A549 (cell line): Measurements from ENCODE around the gene TPBG. TPM values are rescaled to one million over a fixed set of nuclear protein-coding genes. Genes with fewer than 3 reads are reported as not detected.
A peak's percentile ranks its signal among the peaks of the same experiment; 100 is the strongest.

ENCODE experiments used
- ATAC-seq, 2 experiments: fragments of 200-7000 bp in 1 of 2; fragments of >200 bp in 1 of 2; cut with Nextera tagmentation in 1 of 2; cut with Tn5 transposase in 1 of 2; 3 replicates each; pipeline versions ENCODE4 v1.8.0 to v1.9.1; 2018 to 2020; ENCODE audit warnings: mild to moderate bottlenecking in 1 of 2, moderate library complexity in 1 of 2
- CTCF ChIA-PET: fragments of 300-600 bp; sonication (Branson Sonifier 250); formaldehyde crosslinking; extraction: SDS; loops from one replicate; lab custom pipeline; 2021; ENCODE audit warnings: antibody characterized with exemption, inconsistent platforms; lab: Yijun Ruan, JAX
- POLR2A ChIA-PET: fragments of 350-600 bp; formaldehyde crosslinking; extraction: SDS; loops from one replicate; lab custom pipeline; 2021; ENCODE audit warnings: antibody characterized with exemption, inconsistent platforms; lab: Yijun Ruan, JAX
- DNase-seq, 2 experiments: peaks; one replicate each; pipeline versions ENCODE4 v3.0.0 to v3.0.0-alpha.2; 2011 to 2016; ENCODE audit warnings: low read depth in 1 of 2, low spot score in 1 of 2
- FAIRE-seq: peaks from 2 replicates; lab custom pipeline; 2011; peaks lifted over from hg19 to GRCh38; lab: Jason Lieb, UNC
- H3K27ac ChIP-seq, 2 experiments: fragments of >200 bp; sonication (Bioruptor Twin); formaldehyde crosslinking; 3 replicates each; pipeline ENCODE4 v1.5.1; 2016 to 2017
- H3K4me1 ChIP-seq: fragments of >200 bp; sonication (Bioruptor Twin); formaldehyde crosslinking; 3 replicates; pipeline ENCODE4 v1.6.1; 2016
- H3K4me2 ChIP-seq: fragments of >200 bp; sonication (Bioruptor Twin); formaldehyde crosslinking; 3 replicates; pipeline ENCODE4 v1.6.1; 2016
- H3K4me3 ChIP-seq: fragments of >200 bp; sonication (Bioruptor Twin); formaldehyde crosslinking; 3 replicates; pipeline ENCODE4 v1.5.1; 2016
- H3K9me3 ChIP-seq: fragments of >200 bp; sonication (Bioruptor Twin); formaldehyde crosslinking; 3 replicates; pipeline ENCODE4 v1.6.1; 2016
- CEBPB ChIP-seq, 2 experiments: fragments of >200 bp in 1 of 2; sonication (Bioruptor Twin) in 1 of 2; formaldehyde crosslinking in 1 of 2; IDR thresholded peaks; 2 replicates each; pipeline ENCODE4 v1.6.1; 2012 to 2016
- FOSB ChIP-seq: fragments of 250-450 bp; sonication (Bioruptor Pico); IDR thresholded peaks from 2 replicates; pipeline ENCODE4 v1.5.0; 2020; ENCODE audit warnings: mild to moderate bottlenecking, moderate library complexity
- FOSL2 ChIP-seq, 2 experiments: fragments of 450-650 bp in 1 of 2; fragments of >200 bp in 1 of 2; sonication (Bioruptor Twin) in 1 of 2; formaldehyde crosslinking; IDR thresholded peaks; 2 replicates each; pipeline versions ENCODE4 v1.5.0 to v1.6.1; 2016 to 2020; ENCODE audit warnings: mild to moderate bottlenecking in 1 of 2, moderate library complexity in 1 of 2
- GATA3 ChIP-seq: IDR thresholded peaks from 2 replicates; pipeline ENCODE4 v1.6.1; 2012; ENCODE audit warnings: borderline replicate concordance
- HOXA7 ChIP-seq: fragments of 250-450 bp; sonication (Bioruptor Pico); IDR thresholded peaks from 2 replicates; pipeline ENCODE4 v1.5.0; 2020; ENCODE audit warnings: mild to moderate bottlenecking, moderate library complexity
- MAZ ChIP-seq: fragments of 150-350 bp; IDR thresholded peaks from 2 replicates; pipeline ENCODE4 v1.6.1; 2014; ENCODE audit warnings: antibody characterized with exemption, low read depth, low read length, borderline replicate concordance
- MYC ChIP-seq: IDR thresholded peaks from 2 replicates; pipeline ENCODE4 v1.6.1; 2012; ENCODE audit warnings: mild to moderate bottlenecking, inconsistent platforms, low read length, improper control_type of control experiment, borderline replicate concordance
- NFE2L2 ChIP-seq: fragments of 150-350 bp; conservative IDR thresholded peaks from 2 replicates; pipeline ENCODE4 v1.6.1; 2014; ENCODE audit warnings: low read length
- PHF8 ChIP-seq: fragments of 200-600 bp; sonication (generic); IDR thresholded peaks from 2 replicates; pipeline ENCODE4 v1.6.1; 2016; ENCODE audit warnings: low read depth, mild to moderate bottlenecking, antibody characterized with exemption, moderate library complexity, borderline replicate concordance
- POLR2A ChIP-seq: IDR thresholded peaks from 2 replicates; pipeline ENCODE4 v1.6.1; 2012; ENCODE audit warnings: mild to moderate bottlenecking, low read length
- RAD21 ChIP-seq, 2 experiments: fragments of >200 bp in 1 of 2; sonication (Bioruptor Twin) in 1 of 2; formaldehyde crosslinking in 1 of 2; IDR thresholded peaks in 1 of 2; conservative IDR thresholded peaks in 1 of 2; 2 replicates in 1 of 2; 3 replicates in 1 of 2; pipeline ENCODE4 v1.6.1; 2012 to 2018; ENCODE audit warnings: inconsistent platforms in 1 of 2
- REST ChIP-seq: fragments of 200-600 bp; sonication (generic); IDR thresholded peaks from 2 replicates; pipeline ENCODE4 v1.6.1; 2016; ENCODE audit warnings: antibody characterized with exemption, mild to moderate bottlenecking, moderate library complexity
- SMC3 ChIP-seq: fragments of >200 bp; sonication (Bioruptor Twin); formaldehyde crosslinking; IDR thresholded peaks from 3 replicates; pipeline ENCODE4 v1.6.1; 2018; ENCODE audit warnings: inconsistent platforms
- WGBS: methylation state at CpG from one replicate; pipeline ENCODE4 v1.1.6; 2017; ENCODE audit errors: missing lambda C conversion rate; 5-methylcytosine and 5-hydroxymethylcytosine counted together
- polyA plus RNA-seq, 4 experiments: library from polyadenylated mRNA; depleted of rRNA in 3 of 4; stranded (reverse); fragments of >200 nt; fragmentation: RNase III in 1 of 4; extraction: RNeasy Plus Mini Kit Qiagen cat#74134 plus additional on column Dnase treatment in 1 of 4; gene quantifications; 2 replicates in 3 of 4; 3 replicates in 1 of 4; pipeline ENCODE4 v1.2.3, GENCODE V29; 2011 to 2017
- TF ChIP-seq, protein P1 (sequence below): fragments of >200 bp; sonication (Bioruptor Twin); formaldehyde crosslinking; IDR thresholded peaks from 3 replicates; pipeline ENCODE4 v1.5.1; 2016

TPBG gene
- polyA plus RNA-seq, 2 of the 4 experiments (the other 2 are of a cell fraction), result 33.2 to 47.1 TPM

DNA sequence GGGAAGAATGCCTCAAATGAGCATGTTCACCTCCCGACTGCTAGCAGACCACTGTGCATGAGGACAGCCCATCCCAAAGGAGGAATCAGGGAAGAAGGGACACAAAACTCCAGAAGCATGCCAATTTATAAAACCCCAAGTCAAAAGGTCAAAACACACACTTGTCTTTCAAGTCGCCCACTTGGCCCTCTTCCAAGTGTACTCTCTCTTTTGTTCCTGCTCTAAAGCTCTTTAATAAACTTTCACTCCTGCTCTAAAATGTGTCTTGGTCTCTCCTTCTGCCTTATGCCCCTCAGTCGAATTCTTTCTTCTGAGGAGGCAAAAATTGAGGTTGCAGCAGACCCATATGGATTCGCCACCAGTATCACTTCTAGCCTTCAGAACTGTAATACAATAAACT lies 33.9 kb upstream of the TPBG start:
- FAIRE-seq (no peak), ATAC-seq (no peak), DNase-seq (no peak)
- Histone ChIP-seq H3K4me1 (peaks cover 12% of the 10 kb centered on the region; the same call in 2 of the 3 replicates), H3K4me2 (no peak overlapping the region), H3K4me3 (no peak overlapping the region), H3K27ac (no peak overlapping the region), H3K9me3 (no peaks in the 10 kb centered on the region)
- ChIA-PET CTCF (interaction anchor here (0.6 to 1.0 kb wide), 2 partner anchors 59 to 724 kb away, joined by 3 read pairs; no protein-coding TSS in a partner anchor), POLR2A (no interaction called here)
- TF ChIP-seq HOXA7 (no peak), RAD21 (conservative IDR thresholded peaks at IDR 0.05 in 1 of 2, IDR thresholded peaks at IDR 0.05 in 1 of 2) (no peak), REST (no peak)
- 69% methylated on average over 4 of the region's 4 CpGs for WGBS

- H3K27ac ChIP-seq, result no peak overlapping the region
- CTCF ChIA-PET, result interaction anchor here (1.0 kb wide), 1 partner anchor 60 kb away, joined by 3 read pairs; no protein-coding TSS in a partner anchor
- no peak overlapping the region; the same call in 2 of the 3 replicates for H3K4me2 ChIP-seq
- peaks cover 12% of the 10 kb centered on the region; the same call in 2 of the 3 replicates for H3K4me1 ChIP-seq
- POLR2A ChIA-PET, result no interaction called here
- FAIRE-seq (no peak), DNase-seq (no peak), ATAC-seq (no peak)
- TF ChIP-seq FOSB (CRISPR knock-in tag) (no peak), MAZ (no peak), MYC (no peak)
- no peak overlapping the region for H3K4me3 ChIP-seq
- 92% methylated on average over 2 of the region's 2 CpGs for WGBS
- no peaks in the 10 kb centered on the region for H3K9me3 ChIP-seq
Observed at GRCh38 chr6:82330171-82330804, 33.3 kb upstream of the TPBG start.

DNA sequence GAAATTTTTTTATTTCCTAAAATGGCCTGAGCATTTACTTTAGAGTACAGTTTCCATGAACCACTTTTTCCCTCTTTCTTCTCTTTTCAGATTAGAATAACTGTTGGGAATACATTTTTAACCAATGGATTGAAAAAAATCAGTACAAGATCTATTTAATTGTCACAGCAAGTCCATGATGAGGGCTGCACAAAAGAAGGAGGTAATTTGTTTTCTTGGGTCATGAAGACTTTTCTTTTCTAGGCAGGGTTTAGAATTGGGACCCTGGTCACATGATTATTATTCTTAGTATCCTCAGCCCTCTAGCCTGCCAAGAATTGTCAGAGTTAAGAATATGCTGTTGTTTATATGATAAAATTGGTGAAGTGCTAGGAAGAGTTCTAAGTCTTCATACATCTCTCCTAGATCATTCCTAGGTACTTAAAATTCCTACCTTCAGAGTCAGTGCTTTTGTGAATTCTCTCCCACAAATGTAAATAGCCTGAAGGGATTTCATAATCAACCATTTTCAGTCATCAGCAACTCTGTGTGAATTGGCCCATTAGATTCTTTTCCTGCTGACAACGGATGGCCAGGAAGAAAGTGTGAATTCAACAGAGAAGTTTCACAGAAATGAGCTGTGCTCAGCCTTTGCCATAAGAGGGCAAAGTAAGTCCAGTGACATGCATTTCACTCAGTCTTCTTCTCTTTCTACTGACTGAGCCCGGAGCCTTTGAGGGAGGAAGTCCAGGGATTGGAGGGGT lies 32.4 kb upstream of the TPBG start:
- no peak overlapping the region for H3K4me3 ChIP-seq
- POLR2A ChIA-PET, result interaction anchor here (0.8 kb wide), 1 partner anchor 34 kb away, joined by 3 read pairs; no protein-coding TSS in a partner anchor
- DNase-seq, result peak; percentile 2 to 59
- WGBS, result 5% methylated on average over 2 of the region's 2 CpGs
- H3K4me1 ChIP-seq, result peaks cover 12% of the 10 kb centered on the region; the same call in 2 of the 3 replicates
- H3K27ac ChIP-seq, result peak overlapping the region; percentile 2 to 34; a peak in 2 of 6 replicates
- peak; percentile 92 for ATAC-seq
- TF ChIP-seq PHF8 (no peak), RAD21 (conservative IDR thresholded peaks at IDR 0.05 in 1 of 2, IDR thresholded peaks at IDR 0.05 in 1 of 2) (peak; percentile 61 to 65), GATA3 (0 out of 2 replicates have a peak, but pooled peaks have one; percentile 26), SMC3 (peak; percentile 69), CEBPB (IDR thresholded peaks at IDR 0.05) (peak; percentile 16 to 52; a peak in 1 of 4 replicates), POLR2A (no peak), MYC (no peak), FOSL2 (IDR thresholded peaks at IDR 0.05) (no peak), FOSL2 (CRISPR knock-in tag; IDR thresholded peaks at IDR 0.05) (peak; percentile 60), NFE2L2 (no peak)
- TF ChIP-seq, protein P1, sequence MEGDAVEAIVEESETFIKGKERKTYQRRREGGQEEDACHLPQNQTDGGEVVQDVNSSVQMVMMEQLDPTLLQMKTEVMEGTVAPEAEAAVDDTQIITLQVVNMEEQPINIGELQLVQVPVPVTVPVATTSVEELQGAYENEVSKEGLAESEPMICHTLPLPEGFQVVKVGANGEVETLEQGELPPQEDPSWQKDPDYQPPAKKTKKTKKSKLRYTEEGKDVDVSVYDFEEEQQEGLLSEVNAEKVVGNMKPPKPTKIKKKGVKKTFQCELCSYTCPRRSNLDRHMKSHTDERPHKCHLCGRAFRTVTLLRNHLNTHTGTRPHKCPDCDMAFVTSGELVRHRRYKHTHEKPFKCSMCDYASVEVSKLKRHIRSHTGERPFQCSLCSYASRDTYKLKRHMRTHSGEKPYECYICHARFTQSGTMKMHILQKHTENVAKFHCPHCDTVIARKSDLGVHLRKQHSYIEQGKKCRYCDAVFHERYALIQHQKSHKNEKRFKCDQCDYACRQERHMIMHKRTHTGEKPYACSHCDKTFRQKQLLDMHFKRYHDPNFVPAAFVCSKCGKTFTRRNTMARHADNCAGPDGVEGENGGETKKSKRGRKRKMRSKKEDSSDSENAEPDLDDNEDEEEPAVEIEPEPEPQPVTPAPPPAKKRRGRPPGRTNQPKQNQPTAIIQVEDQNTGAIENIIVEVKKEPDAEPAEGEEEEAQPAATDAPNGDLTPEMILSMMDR, result peak; percentile 41
- TF ChIP-seq, all 56 proteins: peak for 6
- peak overlapping the region; percentile 52 for H3K4me2 ChIP-seq
- H3K9me3 ChIP-seq, result no peaks in the 10 kb centered on the region
- CTCF ChIA-PET, result interaction anchor here (0.6 to 1.2 kb wide), 5 partner anchors 12 to 735 kb away, joined by 3 to 5 read pairs (median 4); partner anchors contain the start of genes TPBG and UBE3D
- no peak for FAIRE-seq
